HepG2 (cell line): ENCODE measurements around the gene SEPHS1. TPM values are rescaled to one million over a fixed set of nuclear protein-coding genes. Genes with fewer than 3 reads are reported as not detected.

Experiments used
- ATAC-seq: fragments of 200-7000 bp; cut with Tn5 transposase; 3 replicates; pipeline ENCODE4 v1.9.1; 2020; ENCODE audit warnings: mild to moderate bottlenecking, moderate library complexity
- BruUV-seq: library from RNA; stranded (reverse); fragments of 400-500 nt; replicated peaks from 2 replicates; lab custom pipeline; 2021; lab: Mats Ljungman, UMichigan
- CTCF ChIA-PET: fragments of 300-600 bp; formaldehyde crosslinking; extraction: SDS; loops from one replicate; lab custom pipeline; 2021; ENCODE audit warnings: low total read pairs, inconsistent platforms, low intra/inter-chr PET ratio; lab: Yijun Ruan, JAX
- POLR2A ChIA-PET: fragments of 350-600 bp; sonication (Branson Sonifier 250); formaldehyde crosslinking; loops from one replicate; lab custom pipeline; 2020; ENCODE audit warnings: antibody characterized with exemption, inconsistent platforms; lab: Yijun Ruan, JAX
- DNase-seq: peaks from one replicate; pipeline ENCODE4 v3.0.0-alpha.2; 2015; ENCODE audit warnings: low spot score
- FAIRE-seq: peaks from 3 replicates; lab custom pipeline; 2011; peaks lifted over from hg19 to GRCh38; lab: Jason Lieb, UNC
- H2AFZ ChIP-seq: one replicate; pipeline ENCODE4 v1.6.1; 2011; ENCODE audit warnings: low read length, inconsistent platforms
- H3K27ac ChIP-seq: fragments of 300-600 bp; 3 replicates; pipeline ENCODE4 v1.8.0; 2011; ENCODE audit warnings: mixed run types, mild to moderate bottlenecking, mixed read lengths, low read length, inconsistent platforms; ENCODE audit not compliant: insufficient read depth; ENCODE audit errors: extremely low read length
- H3K27me3 ChIP-seq, 2 experiments: fragments of 200-600 bp in 1 of 2; 2 replicates in 1 of 2; 3 replicates in 1 of 2; pipeline versions ENCODE4 v1.6.0 to v1.8.0; 2011; ENCODE audit warnings: low read length in 2 of 2, mild to moderate bottlenecking in 2 of 2, moderate library complexity in 2 of 2, inconsistent platforms in 1 of 2; ENCODE audit not compliant: insufficient read depth in 2 of 2, control insufficient read depth in 1 of 2
- H3K36me3 ChIP-seq, 2 experiments: fragments of 200-600 bp in 1 of 2; replicated peaks in 1 of 2; 2 replicates in 1 of 2; 3 replicates in 1 of 2; pipeline versions ENCODE4 v1.5.1 to v1.8.0; 2011; ENCODE audit warnings: low read length in 2 of 2, inconsistent platforms in 1 of 2; ENCODE audit not compliant: insufficient read depth in 2 of 2, control insufficient read depth in 1 of 2
- H3K4me1 ChIP-seq: 2 replicates; pipeline ENCODE4 v1.5.1; 2012; ENCODE audit warnings: low read length, inconsistent platforms; ENCODE audit not compliant: insufficient read depth
- H3K4me2 ChIP-seq: 2 replicates; pipeline ENCODE4 v1.6.0; 2011; ENCODE audit warnings: low read depth, low read length, inconsistent platforms
- H3K4me3 ChIP-seq, 3 experiments: fragments of 200-600 bp in 1 of 3; sonication (generic), shearing (Covaris generic) in 1 of 3; replicated peaks in 1 of 3; 2 replicates each; pipeline ENCODE4 v1.5.1; 2011 to 2016; ENCODE audit warnings: low read length in 3 of 3, inconsistent platforms in 2 of 3, low read depth in 2 of 3, mild to moderate bottlenecking in 2 of 3, control low read depth in 1 of 3, mixed read lengths in 1 of 3; ENCODE audit not compliant: insufficient read depth in 1 of 3
- H3K79me2 ChIP-seq: one replicate; pipeline ENCODE4 v1.6.1; 2011; ENCODE audit warnings: low read length, inconsistent platforms; ENCODE audit not compliant: insufficient read depth
- H3K9ac ChIP-seq: 2 replicates; pipeline ENCODE4 v1.6.0; 2011; ENCODE audit warnings: mild to moderate bottlenecking, low read depth, low read length, inconsistent platforms; ENCODE audit not compliant: insufficient read depth
- H3K9me3 ChIP-seq: 2 replicates; pipeline ENCODE4 v1.5.1; 2012; ENCODE audit warnings: mild to moderate bottlenecking, low read length
- H4K20me1 ChIP-seq: 2 replicates; pipeline ENCODE4 v1.6.0; 2011; ENCODE audit warnings: inconsistent platforms, mild to moderate bottlenecking, low read length, moderate library complexity; ENCODE audit not compliant: insufficient read depth
- GLI4 ChIP-seq: sonication (generic); formaldehyde crosslinking; IDR thresholded peaks from 2 replicates; pipeline ENCODE4 v1.5.1; 2020; ENCODE audit warnings: missing genetic modification reagents, mild to moderate bottlenecking, moderate library complexity, borderline replicate concordance
- HNRNPH1 ChIP-seq: fragments of 200-400 bp; formaldehyde crosslinking; optimal IDR thresholded peaks from 2 replicates; pipeline ENCODE3; 2017; ENCODE audit warnings: mild to moderate bottlenecking, low read depth, low read length
- HNRNPUL1 ChIP-seq: fragments of 200-400 bp; formaldehyde crosslinking; IDR thresholded peaks from 2 replicates; pipeline ENCODE4 v1.6.1; 2017; ENCODE audit warnings: low read depth, mild to moderate bottlenecking, low read length, moderate library complexity
- KDM2A ChIP-seq: sonication (generic); formaldehyde crosslinking; IDR thresholded peaks from 2 replicates; pipeline ENCODE4 v1.4.0; 2020; ENCODE audit warnings: low read depth, missing genetic modification reagents, borderline replicate concordance
- ONECUT2 ChIP-seq: sonication (generic); formaldehyde crosslinking; IDR thresholded peaks from 2 replicates; pipeline ENCODE4 v1.4.0; 2020; ENCODE audit warnings: missing genetic modification reagents
- SMAD3 ChIP-seq: sonication (generic); formaldehyde crosslinking; IDR thresholded peaks from 2 replicates; pipeline ENCODE4 v1.4.0; 2020; ENCODE audit warnings: missing genetic modification reagents
- SRSF9 ChIP-seq: fragments of 200-400 bp; formaldehyde crosslinking; IDR thresholded peaks from 2 replicates; pipeline ENCODE4 v1.6.1; 2018; ENCODE audit warnings: borderline replicate concordance, mild to moderate bottlenecking, low read depth, low read length; ENCODE audit not compliant: insufficient read depth, poor library complexity, severe bottlenecking
- STAG1 ChIP-seq: sonication (generic); formaldehyde crosslinking; IDR thresholded peaks from 2 replicates; pipeline ENCODE4 v1.4.0; 2020; ENCODE audit warnings: missing genetic modification reagents
- ZMAT3 ChIP-seq: sonication (generic); formaldehyde crosslinking; conservative IDR thresholded peaks from 2 replicates; pipeline ENCODE4 v1.7.0; 2021; ENCODE audit warnings: missing genetic modification reagents
- ZNF343 ChIP-seq: sonication (generic); formaldehyde crosslinking; IDR thresholded peaks from 2 replicates; pipeline ENCODE4 v1.4.0; 2020; ENCODE audit warnings: mild to moderate bottlenecking, missing genetic modification reagents
- ZNF768 ChIP-seq: sonication (generic); formaldehyde crosslinking; IDR thresholded peaks from 2 replicates; pipeline ENCODE4 v1.4.0; 2020; ENCODE audit warnings: missing genetic modification reagents
- ZNF773 ChIP-seq: sonication (generic); formaldehyde crosslinking; IDR thresholded peaks from 2 replicates; pipeline ENCODE4 v1.4.0; 2020; ENCODE audit warnings: missing genetic modification reagents, borderline replicate concordance
- WGBS: methylation state at CpG from one replicate; pipeline ENCODE4 v1.1.6; 2017; ENCODE audit warnings: low lambda C conversion rate; 5-methylcytosine and 5-hydroxymethylcytosine counted together
- in situ Hi-C: cut with HindIII; loops from 2 replicates; pipeline ENCODE4 v1.10.0; 2017; ENCODE audit warnings: low pct_unique_long_range_greater_than_20kb; ENCODE audit not compliant: extremely low pct_ligation_motif_present
- intact Hi-C: fragments of 100-400 bp; cut with micrococcal nuclease; formaldehyde crosslinking; loops from one replicate; pipeline ENCODE4 v1.10.0; 2022; ENCODE audit not compliant: unreplicated experiment
- polyA plus RNA-seq, 8 experiments: library from polyadenylated mRNA; depleted of rRNA in 3 of 8; stranded (reverse) in 7 of 8; unstranded in 1 of 8; fragments of >200 nt; fragmentation: Illumina TruSeq in 4 of 8; extraction: Trizol in 4 of 8; gene quantifications; 2 replicates each; pipeline versions ENCODE4 v1.2.1 to v1.2.3, GENCODE V29; 2011 to 2016; ENCODE audit warnings: low read depth in 4 of 8, missing spikeins in 1 of 8, mixed read lengths in 1 of 8; ENCODE audit not compliant: insufficient read depth in 1 of 8
- total RNA-seq, 5 experiments: library from RNA; depleted of rRNA; stranded (reverse); fragments of >200 nt; fragmentation: Illumina TruSeq; extraction: Trizol; gene quantifications; 2 replicates each; pipeline ENCODE4 v1.2.3, GENCODE V29; 2016; ENCODE audit warnings: low read depth in 1 of 5
- TF ChIP-seq, protein P1 (sequence below): sonication (generic); formaldehyde crosslinking; IDR thresholded peaks from 2 replicates; pipeline ENCODE4 v1.4.0; 2020; ENCODE audit warnings: mild to moderate bottlenecking, missing genetic modification reagents
- TF ChIP-seq, protein P2 (sequence below): fragments of 450-650 bp; IDR thresholded peaks from 2 replicates; pipeline ENCODE4 v1.6.1; 2017
- TF ChIP-seq, protein P3 (sequence below): sonication (generic); formaldehyde crosslinking; IDR thresholded peaks from 2 replicates; pipeline ENCODE4 v1.4.0; 2020; ENCODE audit warnings: missing genetic modification reagents
- TF ChIP-seq, protein P4 (sequence below): sonication (generic); formaldehyde crosslinking; IDR thresholded peaks from 2 replicates; pipeline ENCODE4 v1.8.0; 2022; ENCODE audit warnings: missing genetic modification reagents, mild to moderate bottlenecking, inconsistent platforms, borderline replicate concordance

The SEPHS1 gene
- total and polyA plus RNA-seq, 2 of the 13 experiments (the other 11 are each of a cell fraction or from before 2014, with no cell fraction given): 57.8 to 61.5 TPM

DNA sequence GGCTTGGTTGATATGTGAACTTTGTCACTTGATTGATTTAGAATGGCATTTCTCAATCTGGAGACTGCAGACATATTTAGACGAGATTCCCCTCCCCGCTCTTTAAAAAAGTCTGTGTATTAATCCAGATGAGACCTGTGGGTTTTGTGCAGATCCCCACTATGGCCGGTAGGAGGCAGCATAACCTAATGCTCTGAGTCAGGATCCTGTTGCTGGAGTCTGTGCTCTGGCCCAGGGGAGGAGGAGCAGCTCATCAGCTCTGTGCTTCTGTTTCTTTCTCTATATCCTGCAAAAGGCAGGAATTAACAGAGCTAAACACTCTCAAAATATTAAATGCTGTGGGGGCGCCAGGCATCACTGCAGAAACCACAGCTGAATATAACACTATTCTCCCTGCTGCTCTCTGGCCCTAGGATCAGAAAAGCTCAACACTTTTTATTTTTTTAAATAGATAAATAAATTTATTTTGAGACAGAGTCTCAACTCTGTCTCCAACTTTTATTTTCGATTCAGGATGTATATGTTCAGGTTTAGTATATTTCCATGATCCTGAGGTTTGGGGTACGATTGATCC is 23.9 kb upstream of the SEPHS1 start:
- Histone ChIP-seq H3K4me2 (no peak overlapping the region), H3K4me1 (peaks cover 20% of the 10 kb centered on the region), H3K4me3 (no peak overlapping the region), H3K79me2 (no peaks in the 10 kb centered on the region), H3K9me3 (no peaks in the 10 kb centered on the region), H4K20me1 (no peaks in the 10 kb centered on the region), H2AFZ (no peak overlapping the region), H3K9ac (no peak overlapping the region), H3K36me3 (no peaks in the 10 kb centered on the region), H3K27ac (no peak overlapping the region), H3K27me3 (no peaks in the 10 kb centered on the region)
- CTCF ChIA-PET: interaction anchor here (0.5 to 2.3 kb wide), 5 partner anchors 27 to 406 kb away, joined by 3 to 39 read pairs (median 7); no protein-coding TSS in a partner anchor
- intact Hi-C loops: loop anchor here (1.0 kb wide), 3 partner anchors 68 to 214 kb away; partner anchors contain the start of gene PRPF18
- 2% methylated on average over 6 of the region's 6 CpGs for WGBS
- DNase-seq (peak; percentile 81), ATAC-seq (peak; percentile 98), FAIRE-seq (peak; percentile 89)
- POLR2A ChIA-PET: interaction anchor here (1.0 kb wide), 1 partner anchor 68 kb away, joined by 4 read pairs; no protein-coding TSS in a partner anchor
- in situ Hi-C loops: loop anchor here (5.0 kb wide), 1 partner anchor 70 kb away; no protein-coding TSS in a partner anchor
- BruUV-seq: no TSS peak
- TF ChIP-seq ONECUT2 (CRISPR knock-in tag): no peak
- TF ChIP-seq STAG1: peak; percentile 91
- TF ChIP-seq, protein P1, sequence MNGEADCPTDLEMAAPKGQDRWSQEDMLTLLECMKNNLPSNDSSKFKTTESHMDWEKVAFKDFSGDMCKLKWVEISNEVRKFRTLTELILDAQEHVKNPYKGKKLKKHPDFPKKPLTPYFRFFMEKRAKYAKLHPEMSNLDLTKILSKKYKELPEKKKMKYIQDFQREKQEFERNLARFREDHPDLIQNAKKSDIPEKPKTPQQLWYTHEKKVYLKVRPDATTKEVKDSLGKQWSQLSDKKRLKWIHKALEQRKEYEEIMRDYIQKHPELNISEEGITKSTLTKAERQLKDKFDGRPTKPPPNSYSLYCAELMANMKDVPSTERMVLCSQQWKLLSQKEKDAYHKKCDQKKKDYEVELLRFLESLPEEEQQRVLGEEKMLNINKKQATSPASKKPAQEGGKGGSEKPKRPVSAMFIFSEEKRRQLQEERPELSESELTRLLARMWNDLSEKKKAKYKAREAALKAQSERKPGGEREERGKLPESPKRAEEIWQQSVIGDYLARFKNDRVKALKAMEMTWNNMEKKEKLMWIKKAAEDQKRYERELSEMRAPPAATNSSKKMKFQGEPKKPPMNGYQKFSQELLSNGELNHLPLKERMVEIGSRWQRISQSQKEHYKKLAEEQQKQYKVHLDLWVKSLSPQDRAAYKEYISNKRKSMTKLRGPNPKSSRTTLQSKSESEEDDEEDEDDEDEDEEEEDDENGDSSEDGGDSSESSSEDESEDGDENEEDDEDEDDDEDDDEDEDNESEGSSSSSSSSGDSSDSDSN (CRISPR knock-in tag): no peak
- TF ChIP-seq, protein P2, sequence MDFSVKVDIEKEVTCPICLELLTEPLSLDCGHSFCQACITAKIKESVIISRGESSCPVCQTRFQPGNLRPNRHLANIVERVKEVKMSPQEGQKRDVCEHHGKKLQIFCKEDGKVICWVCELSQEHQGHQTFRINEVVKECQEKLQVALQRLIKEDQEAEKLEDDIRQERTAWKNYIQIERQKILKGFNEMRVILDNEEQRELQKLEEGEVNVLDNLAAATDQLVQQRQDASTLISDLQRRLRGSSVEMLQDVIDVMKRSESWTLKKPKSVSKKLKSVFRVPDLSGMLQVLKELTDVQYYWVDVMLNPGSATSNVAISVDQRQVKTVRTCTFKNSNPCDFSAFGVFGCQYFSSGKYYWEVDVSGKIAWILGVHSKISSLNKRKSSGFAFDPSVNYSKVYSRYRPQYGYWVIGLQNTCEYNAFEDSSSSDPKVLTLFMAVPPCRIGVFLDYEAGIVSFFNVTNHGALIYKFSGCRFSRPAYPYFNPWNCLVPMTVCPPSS: no peak
- TF ChIP-seq HNRNPUL1: no peak
- no peak for TF ChIP-seq ZNF768 (CRISPR knock-in tag)
- TF ChIP-seq HNRNPH1: no peak
- no peak for TF ChIP-seq ZNF343
- TF ChIP-seq KDM2A (CRISPR knock-in tag): 0 out of 2 replicates have a peak, but pooled peaks have one; percentile 25
- TF ChIP-seq ZNF773 (CRISPR knock-in tag): no peak
- TF ChIP-seq ZMAT3 (CRISPR knock-in tag): no peak
- no peak for TF ChIP-seq GLI4 (CRISPR knock-in tag)
- TF ChIP-seq, protein P3, sequence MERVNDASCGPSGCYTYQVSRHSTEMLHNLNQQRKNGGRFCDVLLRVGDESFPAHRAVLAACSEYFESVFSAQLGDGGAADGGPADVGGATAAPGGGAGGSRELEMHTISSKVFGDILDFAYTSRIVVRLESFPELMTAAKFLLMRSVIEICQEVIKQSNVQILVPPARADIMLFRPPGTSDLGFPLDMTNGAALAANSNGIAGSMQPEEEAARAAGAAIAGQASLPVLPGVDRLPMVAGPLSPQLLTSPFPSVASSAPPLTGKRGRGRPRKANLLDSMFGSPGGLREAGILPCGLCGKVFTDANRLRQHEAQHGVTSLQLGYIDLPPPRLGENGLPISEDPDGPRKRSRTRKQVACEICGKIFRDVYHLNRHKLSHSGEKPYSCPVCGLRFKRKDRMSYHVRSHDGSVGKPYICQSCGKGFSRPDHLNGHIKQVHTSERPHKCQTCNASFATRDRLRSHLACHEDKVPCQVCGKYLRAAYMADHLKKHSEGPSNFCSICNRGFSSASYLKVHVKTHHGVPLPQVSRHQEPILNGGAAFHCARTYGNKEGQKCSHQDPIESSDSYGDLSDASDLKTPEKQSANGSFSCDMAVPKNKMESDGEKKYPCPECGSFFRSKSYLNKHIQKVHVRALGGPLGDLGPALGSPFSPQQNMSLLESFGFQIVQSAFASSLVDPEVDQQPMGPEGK (CRISPR knock-in tag): peak; percentile 14; the same call in 1 of the 2 replicates
- TF ChIP-seq, protein P4, sequence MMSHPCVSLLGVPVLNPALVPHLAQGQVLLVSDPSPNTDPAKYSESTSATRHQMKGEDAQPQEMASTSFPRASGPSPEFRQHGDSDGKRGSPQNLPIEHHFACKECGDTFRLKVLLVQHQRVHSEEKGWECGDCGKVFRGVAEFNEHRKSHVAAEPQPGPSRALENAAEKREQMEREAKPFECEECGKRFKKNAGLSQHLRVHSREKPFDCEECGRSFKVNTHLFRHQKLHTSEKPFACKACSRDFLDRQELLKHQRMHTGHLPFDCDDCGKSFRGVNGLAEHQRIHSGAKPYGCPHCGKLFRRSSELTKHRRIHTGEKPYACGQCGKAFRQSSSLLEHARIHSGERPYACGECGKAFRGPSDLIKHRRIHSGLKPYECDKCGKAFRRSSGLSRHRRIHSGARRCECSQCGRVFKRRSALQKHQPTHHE (CRISPR knock-in tag): no peak
- 0 out of 2 replicates have a peak, but pooled peaks have one; percentile 25 for TF ChIP-seq SMAD3 (CRISPR knock-in tag)
- TF ChIP-seq SRSF9: no peak
